Dermis microvascular lymphatic vessel endothelial cell (primary cell): ENCODE results near the gene TFG. TPM values are rescaled to one million over a fixed set of nuclear protein-coding genes. Genes with fewer than 3 reads are reported as not detected.

Experiments used
- DNase-seq, 2 donors: peaks; one replicate each; pipeline versions ENCODE4 v3.0.0 to v3.0.0-alpha.2; 2010; ENCODE audit warnings: low read depth in 2 of 2
- total RNA-seq: library from RNA; depleted of rRNA; stranded (reverse); fragments of >200 nt; gene quantifications from 2 replicates; pipeline ENCODE4 v1.2.1, GENCODE V29; 2014

Gene TFG
- total RNA-seq, 1 donor from 2014 or later: 44.3 TPM

GRCh38 chr3:100703865-100704264 is 5.4 kb upstream of the TFG start:
- DNase-seq: no peak

GRCh38 chr3:100706365-100706764 is 2.9 kb upstream of the TFG start:
- no peak for DNase-seq

GRCh38 chr3:100708644-100708988 is 678 bp upstream of the TFG start:
- peak in 1 of 2 donors; percentile 1 for DNase-seq

- DNase-seq: peak in 1 of 2 donors; percentile 48
Observed at GRCh38 chr3:100709842-100710260, 557 bp downstream of the TFG start.

GRCh38 chr3:100710261-100710968 is 1.1 kb downstream of the TFG start:
- DNase-seq: peak in 1 of 2 donors; percentile 62

- DNase-seq: no peak
Observed at GRCh38 chr3:100715176-100715575, 5.9 kb downstream of the TFG start.

- no peak for DNase-seq
Observed at GRCh38 chr3:100717063-100717462, 7.8 kb downstream of the TFG start.

GRCh38 chr3:100717637-100718487 is 8.6 kb downstream of the TFG start:
- no peak for DNase-seq

- DNase-seq: no peak
Observed at GRCh38 chr3:100719136-100719535, 9.8 kb downstream of the TFG start.

- DNase-seq: no peak
Observed at GRCh38 chr3:100720426-100720825, 11.1 kb downstream of the TFG start.

- no peak for DNase-seq
Observed at GRCh38 chr3:100725935-100726513, 16.7 kb downstream of the TFG start.

- no peak for DNase-seq
Observed at GRCh38 chr3:100726706-100727105, 17.4 kb downstream of the TFG start.

- DNase-seq: no peak
Observed at GRCh38 chr3:100730524-100730923, 21.2 kb downstream of the TFG start.

- DNase-seq: no peak
Observed at GRCh38 chr3:100732435-100732834, 23.1 kb downstream of the TFG start.

- DNase-seq: peak; percentile 35 to 43
Observed at GRCh38 chr3:100737334-100737733, 28.0 kb downstream of the TFG start.

- no peak for DNase-seq
Observed at GRCh38 chr3:100740207-100740606, 30.9 kb downstream of the TFG start.

- no peak for DNase-seq
Observed at GRCh38 chr3:100743535-100743934, 34.2 kb downstream of the TFG start.

- DNase-seq: no peak
Observed at GRCh38 chr3:100744671-100745070, 35.4 kb downstream of the TFG start.

- DNase-seq: no peak
Observed at GRCh38 chr3:100745617-100746016, 36.3 kb downstream of the TFG start.

- DNase-seq: no peak
Observed at GRCh38 chr3:100746092-100746491, 36.8 kb downstream of the TFG start.

- no peak for DNase-seq
Observed at GRCh38 chr3:100748220-100748619, 38.9 kb downstream of the TFG start.

GRCh38 chr3:100748967-100749366 is 39.7 kb downstream of the TFG start:
- no peak for DNase-seq

- DNase-seq: no peak
Observed at GRCh38 chr3:100753846-100754245, 44.6 kb downstream of the TFG start.
